ENCODE data around the gene NLRP3. TPM values are rescaled to one million over a fixed set of nuclear protein-coding genes. Genes with fewer than 3 reads are reported as not detected.
"Not testable (repeated sequence)": the region's sequence is repeated elsewhere in the genome, so short reads cannot be mapped to it uniquely, and the experiment has no call there.

NLRP3 gene
- not detected in 2 replicates for total RNA-seq (2014; rRNA removed; shearing (Covaris generic))
- not detected in 2 replicates for polyA plus RNA-seq (2014; cell fraction: nucleus; rRNA removed)

DNA sequence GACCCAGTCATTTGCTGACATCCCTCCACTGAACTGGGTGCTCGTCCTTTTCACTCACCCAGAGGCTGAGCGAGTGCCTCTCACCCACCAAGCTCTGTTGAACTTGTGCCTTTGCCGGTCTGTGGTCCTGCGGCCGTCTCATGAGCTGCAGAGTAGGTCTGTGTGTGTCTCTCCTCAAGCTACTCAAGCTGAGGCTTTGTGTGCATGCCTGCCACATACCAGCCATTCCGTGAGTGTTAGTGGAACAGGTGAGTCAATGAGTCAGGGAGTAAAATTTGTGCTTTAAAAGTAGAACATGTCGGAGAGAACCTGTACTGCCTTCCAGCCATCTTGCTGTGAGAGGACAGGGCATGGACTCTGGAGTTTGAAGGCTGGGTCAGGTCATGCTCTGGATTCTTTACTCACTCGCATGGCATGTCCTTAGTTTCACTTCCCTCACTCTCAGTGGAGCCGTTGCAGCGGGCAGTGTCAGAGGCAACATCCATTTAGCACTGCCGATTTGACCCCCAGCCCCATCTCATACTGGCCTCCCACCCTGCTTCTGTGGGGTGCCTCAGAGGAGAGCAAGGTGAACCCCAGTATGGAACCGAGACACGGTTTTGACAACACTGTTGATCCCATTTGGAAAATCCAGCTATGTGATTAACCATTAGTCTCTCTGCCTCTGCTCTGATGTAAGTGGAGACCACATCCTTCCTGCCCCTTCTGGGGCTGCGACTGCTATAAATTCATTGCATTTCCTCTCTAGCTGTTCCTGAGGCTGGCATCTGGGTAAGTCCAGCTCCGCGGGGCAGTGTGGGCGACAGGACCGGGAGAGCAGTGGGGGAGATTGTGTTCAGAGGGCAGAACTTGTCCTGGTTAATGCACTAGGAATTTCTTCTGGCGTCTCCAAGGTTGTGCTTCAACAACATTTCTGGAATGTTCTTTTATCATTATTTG, at the start of gene NLRP3:
NLRP3 (plus strand) TSS at position 751 of the 939 bp plus-strand sequence. CDS start 2,628 bp downstream, outside the sequence.
- DNase-seq (ENCODE audit: extremely low read depth, low read depth) = no peak

DNA sequence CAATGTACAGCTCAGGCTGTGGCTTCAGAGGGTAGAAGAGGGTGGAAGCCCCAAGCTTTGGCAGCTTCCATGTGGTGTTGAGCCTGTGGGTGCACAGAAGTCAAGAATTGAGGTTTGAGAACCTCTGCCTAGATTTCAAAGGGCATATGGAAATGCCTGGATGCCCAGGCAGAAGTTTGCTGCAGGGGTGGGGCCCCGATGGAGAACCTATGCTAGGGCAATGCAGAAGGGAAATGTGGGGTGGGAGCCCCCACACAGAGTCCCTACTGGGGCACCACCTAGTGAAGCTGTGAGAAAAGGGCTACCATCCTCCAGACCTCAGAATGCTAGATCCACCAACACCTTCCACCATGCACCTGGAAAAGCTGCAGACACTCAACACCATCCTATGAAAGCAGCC, 49.6 kb upstream of the NLRP3 start:
- DNase-seq (ENCODE audit: extremely low read depth, low read depth) = not testable (repeated sequence)

DNA sequence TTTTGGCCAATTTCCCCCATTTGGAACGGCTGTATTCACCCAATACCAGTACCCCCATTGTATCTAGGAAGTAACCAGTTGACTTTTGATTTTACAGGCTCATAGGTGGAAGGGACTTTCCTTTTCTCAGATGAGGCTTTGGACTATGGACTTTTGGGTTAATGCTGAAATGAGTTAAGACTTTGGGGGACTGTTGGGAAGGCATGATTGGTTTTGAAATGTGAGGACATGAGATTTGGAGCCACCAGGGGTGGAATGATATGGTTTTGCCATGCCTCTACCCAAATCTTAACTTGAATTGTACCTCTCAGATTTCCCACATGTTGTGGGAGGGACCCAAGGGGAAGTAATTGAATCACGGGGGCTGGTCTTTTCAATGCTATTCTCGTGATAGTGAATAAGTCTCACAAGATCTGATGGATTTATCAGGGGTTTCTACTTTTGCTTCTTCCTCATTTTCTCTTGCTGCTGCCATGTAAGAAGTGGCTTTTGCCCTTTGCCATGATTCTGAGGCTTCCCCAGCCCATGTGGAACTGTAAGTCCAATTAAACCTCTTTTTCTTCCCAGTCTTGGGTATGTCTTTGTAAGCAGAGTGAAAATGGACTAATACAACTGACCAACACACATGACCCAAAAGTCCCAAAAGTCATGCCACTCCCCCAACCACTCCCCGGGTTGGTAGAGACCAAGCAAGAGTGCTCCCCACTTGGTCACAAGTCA, 48.9 kb upstream of the NLRP3 start:
- DNase-seq (ENCODE audit: extremely low read depth, low read depth) = no peak

GRCh38 chr1:247367786-247368422, 48.1 kb upstream of the NLRP3 start:
- DNase-seq (ENCODE audit: extremely low read depth, low read depth) = no peak

- DNase-seq (ENCODE audit: extremely low read depth, low read depth) = no peak
Observed at GRCh38 chr1:247368490-247369145, 47.4 kb upstream of the NLRP3 start.

DNA sequence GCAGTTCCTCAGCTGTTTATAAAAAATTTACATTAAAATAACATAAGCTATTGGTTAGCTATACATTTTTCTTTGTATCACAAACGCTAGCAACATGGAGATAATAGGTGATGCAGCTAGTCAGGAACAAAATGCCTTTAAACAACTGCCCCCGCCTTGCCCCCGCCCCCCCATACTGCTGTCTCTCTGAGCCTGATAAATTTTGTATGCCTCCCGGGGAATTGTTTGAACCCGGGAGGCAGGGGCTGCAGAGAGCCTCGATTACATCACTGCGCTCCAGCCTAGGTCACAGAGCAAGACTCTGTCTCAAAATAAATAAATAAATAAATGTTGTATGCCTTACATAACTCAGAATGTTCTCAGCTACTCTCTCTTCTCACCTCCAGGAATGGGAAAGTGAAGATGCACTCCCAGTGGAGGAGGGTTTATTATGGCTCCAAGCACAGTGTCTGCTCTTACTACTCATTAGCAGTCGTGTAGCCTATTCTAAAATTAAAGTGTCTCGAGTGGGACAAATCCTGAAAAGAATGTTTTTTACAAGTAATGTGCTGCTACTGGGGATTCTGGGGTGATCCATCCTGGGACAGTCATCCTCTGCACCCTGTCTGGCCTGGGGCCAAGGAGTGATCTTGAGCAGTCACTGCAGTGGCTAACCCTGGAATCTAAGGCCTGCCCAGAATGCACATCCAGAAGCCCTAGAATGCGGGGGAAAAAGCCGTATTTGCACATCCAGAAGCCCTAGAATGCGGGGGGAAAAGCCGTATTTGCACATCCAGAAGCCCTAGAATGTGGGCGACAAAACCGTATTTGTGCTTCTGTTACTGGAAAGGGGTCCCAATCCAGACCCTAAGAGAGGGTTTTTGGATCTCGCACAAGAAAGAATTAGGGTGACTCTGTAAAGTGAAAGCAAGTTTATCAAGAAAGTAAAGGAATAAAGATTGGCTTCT, 44.9 kb upstream of the NLRP3 start:
- no peak for DNase-seq (ENCODE audit: extremely low read depth, low read depth)

- DNase-seq (ENCODE audit: extremely low read depth, low read depth) = no peak
Observed at GRCh38 chr1:247371801-247372259, 44.1 kb upstream of the NLRP3 start.

DNA sequence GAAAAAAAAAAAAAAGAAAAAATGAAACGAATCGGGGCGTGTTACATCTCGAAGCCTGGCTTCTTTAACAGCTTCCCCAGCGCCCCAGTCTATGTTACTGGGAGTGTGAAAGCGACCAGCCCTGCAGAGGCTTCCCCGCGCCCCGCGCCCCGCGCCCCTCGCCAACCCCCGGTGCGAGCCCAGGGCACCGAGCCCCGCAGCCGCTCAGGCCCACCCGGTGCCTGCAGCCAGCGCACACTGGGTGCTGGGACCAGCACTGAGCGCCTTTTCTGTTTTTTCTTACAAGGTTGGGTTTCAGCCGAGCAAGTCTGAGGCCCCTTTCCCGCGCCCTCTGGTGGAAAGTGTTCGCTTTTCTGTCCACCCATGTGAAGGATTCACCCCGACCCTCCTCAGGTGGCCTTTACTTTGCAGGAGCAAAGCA, 42.2 kb upstream of the NLRP3 start:
- DNase-seq (ENCODE audit: extremely low read depth, low read depth) = peak; percentile 61

DNA sequence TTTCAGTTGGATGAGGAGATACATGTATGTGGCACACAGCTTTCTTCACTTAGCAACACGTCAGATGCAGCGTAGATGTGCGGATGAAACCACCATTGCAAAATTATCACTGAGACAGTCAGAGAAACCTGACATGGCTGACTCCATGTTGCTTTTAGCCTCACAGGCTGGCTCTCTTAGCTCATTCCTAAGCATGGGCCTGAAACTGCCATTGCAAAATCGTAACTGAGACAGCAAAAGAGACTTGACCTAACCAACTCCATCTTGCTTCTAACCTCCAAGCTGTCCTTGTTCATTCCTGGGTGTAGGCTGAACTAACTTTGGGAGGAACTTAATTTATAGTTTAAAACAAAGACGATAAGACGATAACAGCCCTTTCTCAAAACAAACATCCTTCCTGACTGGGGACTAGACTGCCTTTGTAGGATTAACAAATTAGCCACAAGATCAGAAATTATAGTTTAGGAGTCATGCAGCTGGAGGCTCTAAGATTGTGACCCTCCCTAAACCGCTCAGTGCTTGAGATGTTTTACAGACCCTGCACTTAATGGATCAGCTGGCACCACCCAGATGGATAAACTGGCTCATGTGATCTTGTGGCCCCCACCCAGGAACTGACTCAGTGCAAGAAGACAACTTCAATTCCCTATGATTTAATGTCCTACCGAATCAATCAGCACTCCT, 41.2 kb upstream of the NLRP3 start:
- DNase-seq (ENCODE audit: extremely low read depth, low read depth) = not testable (repeated sequence)

GRCh38 chr1:247375747-247376146, 40.2 kb upstream of the NLRP3 start:
- DNase-seq (ENCODE audit: extremely low read depth, low read depth) = no peak

GRCh38 chr1:247376659-247377058, 39.3 kb upstream of the NLRP3 start:
- DNase-seq (ENCODE audit: extremely low read depth, low read depth) = no peak

DNA sequence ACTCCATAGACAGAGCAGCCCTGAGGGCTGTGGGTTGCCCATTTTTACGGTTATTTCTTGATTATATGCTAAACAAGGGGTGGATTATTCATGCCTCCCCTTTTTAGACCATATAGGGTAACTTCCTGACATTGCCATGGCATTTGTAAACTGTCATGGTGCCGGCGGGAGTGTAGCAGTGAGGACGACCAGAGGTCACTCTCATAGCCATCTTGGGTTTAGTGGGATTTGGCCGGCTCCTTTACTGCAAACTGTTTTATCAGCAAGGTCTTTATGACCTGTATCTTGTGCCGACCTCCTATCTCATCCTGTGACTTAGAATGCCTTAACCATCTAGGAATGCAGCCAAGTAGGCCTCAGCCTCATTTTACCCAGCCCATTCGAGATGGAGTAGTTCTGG, 38.3 kb upstream of the NLRP3 start:
- DNase-seq (ENCODE audit: extremely low read depth, low read depth) = not testable (repeated sequence)

GRCh38 chr1:247378334-247379073, 37.5 kb upstream of the NLRP3 start:
- DNase-seq (ENCODE audit: extremely low read depth, low read depth) = no peak

GRCh38 chr1:247385283-247385682, 30.7 kb upstream of the NLRP3 start:
- DNase-seq (ENCODE audit: extremely low read depth, low read depth) = no peak

- no peak for DNase-seq (ENCODE audit: extremely low read depth, low read depth)
Observed at GRCh38 chr1:247386217-247386616, 29.8 kb upstream of the NLRP3 start.

GRCh38 chr1:247386687-247387086, 29.3 kb upstream of the NLRP3 start:
- no peak for DNase-seq (ENCODE audit: extremely low read depth, low read depth)

DNA sequence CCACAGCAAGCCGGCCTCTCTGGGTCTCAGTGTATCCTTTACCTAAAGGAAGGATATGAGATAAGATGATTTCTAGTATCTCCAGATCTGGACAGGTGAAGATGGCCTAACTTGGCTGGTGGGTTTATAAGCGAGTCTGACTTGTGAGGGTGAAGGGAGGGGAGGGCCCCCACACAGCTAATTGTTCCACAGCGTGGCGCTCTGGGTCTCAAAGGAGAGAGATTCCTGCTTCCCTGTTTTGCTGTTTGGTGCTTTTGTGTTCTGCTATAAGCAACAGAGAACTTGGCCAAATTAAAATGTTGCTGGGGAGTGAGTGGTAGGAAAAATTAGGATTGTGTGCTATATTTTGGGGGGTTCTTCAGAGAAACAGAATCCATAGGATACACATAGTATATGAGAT, 28.9 kb upstream of the NLRP3 start:
- DNase-seq (ENCODE audit: extremely low read depth, low read depth) = no peak

- DNase-seq (ENCODE audit: extremely low read depth, low read depth) = no peak
Observed at GRCh38 chr1:247387565-247387964, 28.4 kb upstream of the NLRP3 start.

All from NCI-H460 (cell line).